CD8-positive, alpha-beta memory T cell (primary cell): ENCODE measurements around the gene CCNI2. TPM values are rescaled to one million over a fixed set of nuclear protein-coding genes. Genes with fewer than 3 reads are reported as not detected.
A peak's percentile ranks its signal among the peaks of the same experiment; 100 is the strongest.
"Not testable (repeated sequence)": the region's sequence is repeated elsewhere in the genome, so short reads cannot be mapped to it uniquely, and the experiment has no call there.

ENCODE experiments used
- CTCF ChIA-PET: fragments of 350-600 bp; sonication (Branson Sonifier 250); formaldehyde crosslinking; loops from one replicate; lab custom pipeline; 2021; ENCODE audit warnings: antibody characterized with exemption; lab: Charles Lee
- POLR2A ChIA-PET: fragments of 350-600 bp; sonication (Branson Sonifier 250); formaldehyde crosslinking; loops from one replicate; lab custom pipeline; 2021; ENCODE audit warnings: antibody characterized with exemption; lab: Charles Lee
- DNase-seq, 5 donors: peaks; one replicate each; pipeline versions ENCODE4 v3.0.0 to v3.0.0-alpha.2; 2020 to 2022; ENCODE audit warnings: mixed read lengths in 1 of 5
- H3K27ac ChIP-seq: one replicate; pipeline ENCODE4 v1.7.0; 2013; ENCODE audit warnings: low read depth, mild to moderate bottlenecking, low read length, moderate library complexity
- H3K27me3 ChIP-seq: 2 replicates; pipeline ENCODE4 v1.7.0; 2013; ENCODE audit warnings: low read length, mild to moderate bottlenecking; ENCODE audit not compliant: insufficient read depth, poor library complexity, severe bottlenecking
- H3K36me3 ChIP-seq: 2 replicates; pipeline ENCODE4 v1.7.0; 2013; ENCODE audit warnings: mild to moderate bottlenecking, low read length, moderate library complexity; ENCODE audit not compliant: insufficient read depth
- H3K4me1 ChIP-seq: 2 replicates; pipeline ENCODE4 v1.7.0; 2013; ENCODE audit warnings: mild to moderate bottlenecking, low read length, moderate library complexity; ENCODE audit not compliant: insufficient read depth
- H3K4me3 ChIP-seq: 2 replicates; pipeline ENCODE4 v1.7.0; 2013; ENCODE audit warnings: mild to moderate bottlenecking, low read length
- H3K9me3 ChIP-seq: 2 replicates; pipeline ENCODE4 v1.7.0; 2013; ENCODE audit warnings: mild to moderate bottlenecking, low read length
- H3K27ac Mint-ChIP-seq, 8 donors: one replicate each; pipeline ENCODE4 v1.8.0; 2020 to 2021; ENCODE audit warnings: mixed read lengths in 8 of 8, mild to moderate bottlenecking in 6 of 8, inconsistent platforms in 3 of 8, moderate library complexity in 3 of 8
- H3K27me3 Mint-ChIP-seq, 2 donors: one replicate each; pipeline ENCODE4 v1.8.0; 2020 to 2021; ENCODE audit warnings: mixed read lengths in 2 of 2, mild to moderate bottlenecking in 1 of 2, moderate library complexity in 1 of 2
- H3K36me3 Mint-ChIP-seq, 3 donors: one replicate each; pipeline ENCODE4 v1.8.0; 2020 to 2021; ENCODE audit warnings: mixed read lengths in 3 of 3, inconsistent platforms in 1 of 3, mild to moderate bottlenecking in 1 of 3
- H3K4me1 Mint-ChIP-seq, 3 donors: one replicate each; pipeline ENCODE4 v1.8.0; 2020 to 2021; ENCODE audit warnings: mixed read lengths in 3 of 3, inconsistent platforms in 1 of 3, mild to moderate bottlenecking in 1 of 3
- H3K4me3 Mint-ChIP-seq, 7 donors: one replicate each; pipeline ENCODE4 v1.8.0; 2020 to 2021; ENCODE audit warnings: mixed read lengths in 7 of 7, mild to moderate bottlenecking in 6 of 7, moderate library complexity in 4 of 7, inconsistent platforms in 2 of 7
- H3K9me3 Mint-ChIP-seq, 5 donors: one replicate each; pipeline ENCODE4 v1.8.0; 2020 to 2022; ENCODE audit warnings: mixed read lengths in 5 of 5, mild to moderate bottlenecking in 3 of 5, moderate library complexity in 2 of 5, inconsistent platforms in 1 of 5
- polyA plus RNA-seq: library from polyadenylated mRNA; unstranded; fragments of 300-500 nt; fragmentation: Illumina TruSeq; gene quantifications from one replicate; pipeline ENCODE4 v1.2.3, GENCODE V29; 2021
- total RNA-seq, 2 experiments: library from RNA; stranded (reverse); gene quantifications; one replicate each; pipeline ENCODE4 v1.2.3, GENCODE V29; 2021

Gene CCNI2
- total and polyA plus RNA-seq, 3 experiments from 2014 or later, result 3.4 to 9.1 (median 8.8) TPM

- H3K4me3 Mint-ChIP-seq, result no peak overlapping the region
- peak overlapping the region in 1 of 8 donors; percentile 27 for H3K27ac Mint-ChIP-seq
- Histone ChIP-seq H3K27me3 (no peaks in the 10 kb centered on the region), H3K36me3 (no peaks in the 10 kb centered on the region), H3K4me1 (no peaks in the 10 kb centered on the region), H3K4me3 (no peak overlapping the region), H3K27ac (no peak overlapping the region), H3K9me3 (no peaks in the 10 kb centered on the region)
- peaks cover 0 to 2% (median 0%) of the 10 kb centered on the region in 5 donors for H3K9me3 Mint-ChIP-seq
- no peaks in the 10 kb centered on the region for H3K4me1 Mint-ChIP-seq
- ChIA-PET CTCF (no interaction called here), POLR2A (no interaction called here)
- peaks cover 0 to 3% (median 3%) of the 10 kb centered on the region in 3 donors for H3K36me3 Mint-ChIP-seq
- peaks cover 6 to 29% of the 10 kb centered on the region in 2 donors for H3K27me3 Mint-ChIP-seq
- DNase-seq, result no peak
Measured at GRCh38 chr5:132790201-132790865, 43.1 kb downstream of the CCNI2 start.

- CTCF ChIA-PET, result interaction anchor here (1.5 kb wide), 1 partner anchor 8 kb away, joined by 5 read pairs; no protein-coding TSS in a partner anchor
- Mint-ChIP-seq H3K36me3 (peaks cover 0 to 3% (median 3%) of the 10 kb centered on the region in 3 donors), H3K27ac (no peak overlapping the region), H3K9me3 (peaks cover 0 to 2% (median 0%) of the 10 kb centered on the region in 5 donors), H3K4me3 (no peak overlapping the region), H3K4me1 (no peaks in the 10 kb centered on the region), H3K27me3 (peaks cover 10 to 25% of the 10 kb centered on the region in 2 donors)
- Histone ChIP-seq H3K4me3 (no peak overlapping the region), H3K4me1 (no peaks in the 10 kb centered on the region), H3K36me3 (no peaks in the 10 kb centered on the region), H3K27me3 (no peaks in the 10 kb centered on the region), H3K27ac (no peak overlapping the region), H3K9me3 (no peaks in the 10 kb centered on the region)
- POLR2A ChIA-PET, result no interaction called here
- no peak for DNase-seq
Measured at GRCh38 chr5:132791026-132791425, 43.8 kb downstream of the CCNI2 start.

GRCh38 chr5:132797651-132798050, 50.4 kb downstream of the CCNI2 start:
- Mint-ChIP-seq H3K9me3 (no peaks in the 10 kb centered on the region), H3K27me3 (peaks cover 20 to 52% of the 10 kb centered on the region in 2 donors), H3K36me3 (peaks cover 0 to 2% (median 0%) of the 10 kb centered on the region in 3 donors), H3K27ac (no peak overlapping the region), H3K4me3 (no peak overlapping the region), H3K4me1 (no peaks in the 10 kb centered on the region)
- no peak overlapping the region for H3K4me3 ChIP-seq
- DNase-seq, result no peak
- ChIA-PET POLR2A (no interaction called here), CTCF (interaction anchor here (0.8 to 1.2 kb wide), 2 partner anchors 9 to 20 kb away, joined by 3 read pairs; no protein-coding TSS in a partner anchor)
- no peaks in the 10 kb centered on the region for H3K9me3 ChIP-seq
- H3K27ac ChIP-seq, result no peak overlapping the region
- no peaks in the 10 kb centered on the region for H3K36me3 ChIP-seq
- no peaks in the 10 kb centered on the region for H3K27me3 ChIP-seq
- no peaks in the 10 kb centered on the region for H3K4me1 ChIP-seq

GRCh38 chr5:132799392-132799791, 52.2 kb downstream of the CCNI2 start:
- CTCF ChIA-PET, result no interaction called here
- no peak overlapping the region for H3K4me3 Mint-ChIP-seq
- H3K27me3 Mint-ChIP-seq, result peaks cover 18 to 60% of the 10 kb centered on the region in 2 donors
- no peak overlapping the region for H3K27ac Mint-ChIP-seq
- POLR2A ChIA-PET, result no interaction called here
- DNase-seq, result no peak
- H3K9me3 Mint-ChIP-seq, result no peaks in the 10 kb centered on the region
- H3K4me1 Mint-ChIP-seq, result no peaks in the 10 kb centered on the region
- H3K36me3 Mint-ChIP-seq, result peaks cover 0 to 2% (median 0%) of the 10 kb centered on the region in 3 donors
- Histone ChIP-seq H3K4me3 (no peak overlapping the region), H3K9me3 (no peaks in the 10 kb centered on the region), H3K4me1 (no peaks in the 10 kb centered on the region), H3K36me3 (no peaks in the 10 kb centered on the region), H3K27ac (no peak overlapping the region), H3K27me3 (no peaks in the 10 kb centered on the region)

GRCh38 chr5:132800545-132800944, 53.3 kb downstream of the CCNI2 start:
- Histone ChIP-seq H3K27me3 (no peaks in the 10 kb centered on the region), H3K27ac (no peak overlapping the region), H3K36me3 (no peaks in the 10 kb centered on the region), H3K4me3 (no peak overlapping the region), H3K9me3 (no peaks in the 10 kb centered on the region), H3K4me1 (no peaks in the 10 kb centered on the region)
- no peaks in the 10 kb centered on the region for H3K9me3 Mint-ChIP-seq
- H3K27ac Mint-ChIP-seq, result no peak overlapping the region
- H3K27me3 Mint-ChIP-seq, result peaks cover 22 to 61% of the 10 kb centered on the region in 2 donors
- no peak for DNase-seq
- ChIA-PET CTCF (interaction anchor here (1.2 to 3.0 kb wide), 5 partner anchors 20 to 275 kb away, joined by 4 to 12 read pairs (median 4); partner anchors contain the start of genes CCNI2, KIF3A and SHROOM1), POLR2A (no interaction called here)
- H3K4me3 Mint-ChIP-seq, result no peak overlapping the region
- no peaks in the 10 kb centered on the region for H3K4me1 Mint-ChIP-seq
- H3K36me3 Mint-ChIP-seq, result peaks cover 0 to 2% (median 0%) of the 10 kb centered on the region in 3 donors

- H3K4me1 ChIP-seq, result no peaks in the 10 kb centered on the region
- CTCF ChIA-PET, result interaction anchor here (0.8 to 3.0 kb wide), 5 partner anchors 10 to 206 kb away, joined by 3 to 12 read pairs (median 4); partner anchors contain the start of genes KIF3A and SHROOM1
- no peak for DNase-seq
- no peak overlapping the region for H3K4me3 ChIP-seq
- no peak overlapping the region for H3K27ac Mint-ChIP-seq
- no peaks in the 10 kb centered on the region for H3K27me3 ChIP-seq
- H3K9me3 Mint-ChIP-seq, result no peaks in the 10 kb centered on the region
- H3K9me3 ChIP-seq, result no peaks in the 10 kb centered on the region
- H3K27ac ChIP-seq, result no peak overlapping the region
- H3K4me3 Mint-ChIP-seq, result no peak overlapping the region
- H3K36me3 ChIP-seq, result no peaks in the 10 kb centered on the region
- peaks cover 0 to 2% (median 0%) of the 10 kb centered on the region in 3 donors for H3K36me3 Mint-ChIP-seq
- no peaks in the 10 kb centered on the region for H3K4me1 Mint-ChIP-seq
- peaks cover 24 to 56% of the 10 kb centered on the region in 2 donors for H3K27me3 Mint-ChIP-seq
- POLR2A ChIA-PET, result no interaction called here
Measured at GRCh38 chr5:132802044-132802684, 54.9 kb downstream of the CCNI2 start.

- DNase-seq, H3K36me3 Mint-ChIP-seq, H3K4me1 ChIP-seq, H3K4me3 ChIP-seq, POLR2A ChIA-PET, H3K27ac Mint-ChIP-seq, H3K4me1 Mint-ChIP-seq, H3K9me3 ChIP-seq, H3K27ac ChIP-seq, H3K9me3 Mint-ChIP-seq, H3K36me3 ChIP-seq, H3K4me3 Mint-ChIP-seq, H3K27me3 ChIP-seq: not testable (repeated sequence)
- CTCF ChIA-PET, result interaction anchor here (1.4 to 3.0 kb wide), 3 partner anchors 9 to 26 kb away, joined by 4 to 12 read pairs (median 9); partner anchors contain the start of gene SHROOM1
- peaks cover 25 to 61% of the 10 kb centered on the region in 2 donors for H3K27me3 Mint-ChIP-seq
Measured at GRCh38 chr5:132802685-132803066, 55.5 kb downstream of the CCNI2 start.
